ENCODE measurements around the gene USP47.

DNA sequence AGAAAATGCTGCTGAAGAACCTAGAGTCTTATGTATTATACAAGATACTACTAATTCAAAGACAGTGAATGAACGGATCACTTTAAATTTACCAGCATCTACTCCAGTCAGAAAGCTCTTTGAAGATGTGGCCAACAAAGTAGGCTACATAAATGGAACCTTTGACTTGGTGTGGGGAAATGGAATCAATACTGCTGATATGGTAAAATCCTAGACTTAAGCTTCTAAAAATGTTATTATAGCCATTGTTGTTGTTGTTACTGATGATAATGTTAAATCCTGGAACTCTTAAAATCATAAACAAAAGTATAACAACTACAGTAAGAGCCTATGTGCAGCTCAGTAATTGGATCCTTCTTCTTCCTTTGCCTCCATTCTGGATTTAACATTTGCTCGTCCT, 38.4 kb downstream of the USP47 start:
- TF ChIP-seq, protein P1, sequence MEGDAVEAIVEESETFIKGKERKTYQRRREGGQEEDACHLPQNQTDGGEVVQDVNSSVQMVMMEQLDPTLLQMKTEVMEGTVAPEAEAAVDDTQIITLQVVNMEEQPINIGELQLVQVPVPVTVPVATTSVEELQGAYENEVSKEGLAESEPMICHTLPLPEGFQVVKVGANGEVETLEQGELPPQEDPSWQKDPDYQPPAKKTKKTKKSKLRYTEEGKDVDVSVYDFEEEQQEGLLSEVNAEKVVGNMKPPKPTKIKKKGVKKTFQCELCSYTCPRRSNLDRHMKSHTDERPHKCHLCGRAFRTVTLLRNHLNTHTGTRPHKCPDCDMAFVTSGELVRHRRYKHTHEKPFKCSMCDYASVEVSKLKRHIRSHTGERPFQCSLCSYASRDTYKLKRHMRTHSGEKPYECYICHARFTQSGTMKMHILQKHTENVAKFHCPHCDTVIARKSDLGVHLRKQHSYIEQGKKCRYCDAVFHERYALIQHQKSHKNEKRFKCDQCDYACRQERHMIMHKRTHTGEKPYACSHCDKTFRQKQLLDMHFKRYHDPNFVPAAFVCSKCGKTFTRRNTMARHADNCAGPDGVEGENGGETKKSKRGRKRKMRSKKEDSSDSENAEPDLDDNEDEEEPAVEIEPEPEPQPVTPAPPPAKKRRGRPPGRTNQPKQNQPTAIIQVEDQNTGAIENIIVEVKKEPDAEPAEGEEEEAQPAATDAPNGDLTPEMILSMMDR (IDR thresholded peaks at IDR 0.05; ENCODE audit: low read depth, low read length, poor library complexity, severe bottlenecking), result no peak
- TF ChIP-seq EZH2phosphoT487 (IDR thresholded peaks at IDR 0.05; ENCODE audit: borderline replicate concordance, low read length), result no peak

Measured in DOHH2 (cell line).